IMR-90 (cell line): Measurements from ENCODE around the gene BOLL. TPM values are rescaled to one million over a fixed set of nuclear protein-coding genes. Genes with fewer than 3 reads are reported as not detected.

Experiments used
- ATAC-seq: fragments of 200-7000 bp; cut with Tn5 transposase; 2 replicates; pipeline ENCODE4 v1.9.1; 2020; ENCODE audit warnings: low read depth, mild to moderate bottlenecking, moderate library complexity
- BruUV-seq: library from RNA; stranded (reverse); fragments of 400-500 nt; replicated peaks from 2 replicates; lab custom pipeline; 2021; lab: Mats Ljungman, UMichigan
- CTCF ChIA-PET: fragments of 300-600 bp; formaldehyde crosslinking; extraction: SDS; loops from one replicate; lab custom pipeline; 2021; ENCODE audit warnings: antibody characterized with exemption; lab: Yijun Ruan, JAX
- POLR2A ChIA-PET: fragments of 300-600 bp; sonication (Branson Sonifier 250); formaldehyde crosslinking; loops from one replicate; lab custom pipeline; 2022; ENCODE audit warnings: antibody characterized with exemption; ENCODE audit not compliant: unreplicated experiment; lab: Charles Lee
- DNase-seq: peaks from one replicate; pipeline ENCODE4 v3.0.0; 2013
- H2AFZ ChIP-seq: replicated peaks from 2 replicates; pipeline ENCODE3; 2013; ENCODE audit warnings: low read length, mild to moderate bottlenecking; ENCODE audit not compliant: poor library complexity
- H2AK5ac ChIP-seq: 2 replicates; pipeline ENCODE4 v1.6.1; 2013; ENCODE audit warnings: low read depth, low read length, inconsistent platforms
- H2AK9ac ChIP-seq: replicated peaks from 2 replicates; pipeline ENCODE3; 2013; ENCODE audit warnings: mild to moderate bottlenecking, low read depth, low read length, moderate library complexity; ENCODE audit not compliant: poor library complexity
- H2BK120ac ChIP-seq: 2 replicates; pipeline ENCODE4 v1.6.1; 2013; ENCODE audit warnings: low read depth, low read length, inconsistent platforms
- H2BK15ac ChIP-seq: 3 replicates; pipeline ENCODE4 v1.6.1; 2013; ENCODE audit warnings: low read depth, low read length, inconsistent platforms
- H2BK20ac ChIP-seq: 2 replicates; pipeline ENCODE4 v1.6.1; 2013; ENCODE audit warnings: low read depth, mild to moderate bottlenecking, inconsistent platforms, low read length, moderate library complexity
- H2BK5ac ChIP-seq: 2 replicates; pipeline ENCODE4 v1.6.1; 2013; ENCODE audit warnings: mild to moderate bottlenecking, low read depth, low read length, inconsistent platforms; ENCODE audit not compliant: poor library complexity, severe bottlenecking
- H3K14ac ChIP-seq: replicated peaks from 2 replicates; pipeline ENCODE4 v1.6.1; 2013; ENCODE audit warnings: low read depth, low read length, inconsistent platforms
- H3K18ac ChIP-seq: 2 replicates; pipeline ENCODE4 v1.6.1; 2013; ENCODE audit warnings: low read depth, low read length, control low read depth
- H3K23ac ChIP-seq: 2 replicates; pipeline ENCODE4 v1.6.1; 2013; ENCODE audit warnings: low read depth, low read length, inconsistent platforms
- H3K27ac ChIP-seq: 2 replicates; pipeline ENCODE4 v1.5.1; 2013; ENCODE audit warnings: mild to moderate bottlenecking, control low read depth, low read length; ENCODE audit not compliant: insufficient read depth
- H3K27me3 ChIP-seq: 2 replicates; pipeline ENCODE4 v1.6.1; 2013; ENCODE audit warnings: low read length; ENCODE audit not compliant: control insufficient read depth, insufficient read depth
- H3K36me3 ChIP-seq: 2 replicates; pipeline ENCODE4 v1.6.1; 2013; ENCODE audit warnings: low read length, mixed read lengths; ENCODE audit not compliant: control insufficient read depth, insufficient read depth
- H3K4ac ChIP-seq: 2 replicates; pipeline ENCODE4 v1.6.1; 2013; ENCODE audit warnings: low read depth, low read length, inconsistent platforms
- H3K4me1 ChIP-seq: 2 replicates; pipeline ENCODE4 v1.6.1; 2013; ENCODE audit warnings: low read length, mixed read lengths; ENCODE audit not compliant: control insufficient read depth, insufficient read depth
- H3K4me2 ChIP-seq: 2 replicates; pipeline ENCODE4 v1.6.1; 2013; ENCODE audit warnings: low read depth, mild to moderate bottlenecking, control low read depth, low read length, moderate library complexity
- H3K4me3 ChIP-seq: 2 replicates; pipeline ENCODE4 v1.5.1; 2013; ENCODE audit warnings: low read depth, mild to moderate bottlenecking, control low read depth, low read length, moderate library complexity; ENCODE audit not compliant: insufficient read depth
- H3K56ac ChIP-seq: 2 replicates; pipeline ENCODE4 v1.6.1; 2013; ENCODE audit warnings: low read length, inconsistent platforms; ENCODE audit not compliant: insufficient read depth; ENCODE audit errors: extremely low read depth
- H3K79me1 ChIP-seq, 2 experiments: 2 replicates each; pipeline ENCODE4 v1.6.1; 2013; ENCODE audit warnings: low read length in 2 of 2, inconsistent platforms in 1 of 2, low read depth in 1 of 2
- H3K9ac ChIP-seq: 2 replicates; pipeline ENCODE4 v1.6.1; 2013; ENCODE audit warnings: low read depth, low read length, control low read depth
- H3K9me1 ChIP-seq: 2 replicates; pipeline ENCODE4 v1.6.1; 2013; ENCODE audit warnings: low read length, inconsistent platforms; ENCODE audit not compliant: insufficient read depth
- H3K9me3 ChIP-seq: 2 replicates; pipeline ENCODE4 v1.6.1; 2013; ENCODE audit warnings: low read length; ENCODE audit not compliant: control insufficient read depth, insufficient read depth
- H4K20me1 ChIP-seq: 2 replicates; pipeline ENCODE4 v1.6.1; 2013; ENCODE audit warnings: low read length, inconsistent platforms; ENCODE audit not compliant: insufficient read depth
- H4K5ac ChIP-seq: 2 replicates; pipeline ENCODE4 v1.6.1; 2013; ENCODE audit warnings: mild to moderate bottlenecking, low read depth, low read length, control low read depth
- H4K8ac ChIP-seq, 2 experiments: 2 replicates each; pipeline ENCODE4 v1.6.1; 2013; ENCODE audit warnings: low read depth in 2 of 2, low read length in 2 of 2, control low read depth in 1 of 2, inconsistent platforms in 1 of 2
- H4K91ac ChIP-seq: 2 replicates; pipeline ENCODE4 v1.6.1; 2013; ENCODE audit warnings: low read depth, low read length, inconsistent platforms; ENCODE audit not compliant: insufficient read depth
- CEBPB ChIP-seq: IDR thresholded peaks from 2 replicates; pipeline ENCODE4 v1.6.1; 2012; ENCODE audit warnings: low read depth, low read length, improper control_type of control experiment
- ELK1 ChIP-seq: fragments of 150-350 bp; IDR thresholded peaks from 2 replicates; pipeline ENCODE4 v1.6.1; 2016; ENCODE audit warnings: low read depth, mild to moderate bottlenecking, low read length, moderate library complexity, borderline replicate concordance
- MAFK ChIP-seq: IDR thresholded peaks from 2 replicates; pipeline ENCODE4 v1.6.1; 2012; ENCODE audit warnings: low read depth, low read length, improper control_type of control experiment
- MAZ ChIP-seq: IDR thresholded peaks from 2 replicates; pipeline ENCODE4 v1.6.1; 2012; ENCODE audit warnings: low read depth, mild to moderate bottlenecking, low read length, improper control_type of control experiment, moderate library complexity, borderline replicate concordance
- POLR2A ChIP-seq: IDR thresholded peaks from 2 replicates; pipeline ENCODE4 v1.6.1; 2012; ENCODE audit warnings: mild to moderate bottlenecking, low read depth, low read length
- RAD21 ChIP-seq: IDR thresholded peaks from 2 replicates; pipeline ENCODE4 v1.6.1; 2012; ENCODE audit warnings: low read length, improper control_type of control experiment
- SMC3 ChIP-seq: fragments of 150-350 bp; IDR thresholded peaks from 2 replicates; pipeline ENCODE4 v1.6.1; 2016; ENCODE audit warnings: low read depth, mild to moderate bottlenecking, antibody characterized with exemption, low read length, moderate library complexity
- WGBS, 2 experiments: methylation state at CpG; one replicate each; pipeline versions ENCODE4 v1.1.5 to v1.1.7; 2013; ENCODE audit warnings: missing lambda C conversion rate in 2 of 2; ENCODE audit not compliant: insufficient read length in 1 of 2; ENCODE audit errors: extremely low coverage in 2 of 2; 5-methylcytosine and 5-hydroxymethylcytosine counted together
- dilution Hi-C: fragments of 300-500 bp; cut with HindIII; formaldehyde crosslinking; loops from one replicate; pipeline ENCODE4 v1.14.3; 2018; ENCODE audit warnings: low sequenced_read_pairs; ENCODE audit not compliant: unreplicated experiment
- in situ Hi-C: fragments of 300-500 bp; cut with MboI; formaldehyde crosslinking; loops from 3 replicates; pipeline ENCODE4 v1.14.3; 2019; ENCODE audit warnings: low sequenced_read_pairs, inconsistent platforms, mixed read lengths
- intact Hi-C: fragments of 100-400 bp; cut with micrococcal nuclease; formaldehyde crosslinking; loops from 2 replicates; pipeline ENCODE4 v1.10.0; 2022
- polyA plus RNA-seq, 3 experiments: library from polyadenylated mRNA; depleted of rRNA; stranded (reverse); fragments of >200 nt; gene quantifications; 2 replicates each; pipeline ENCODE4 v1.2.3, GENCODE V29; 2012; ENCODE audit warnings: low replicate concordance in 1 of 3
- total RNA-seq: library from RNA; depleted of rRNA; stranded (reverse); fragments of >200 nt; gene quantifications from 2 replicates; pipeline ENCODE4 v1.2.3, GENCODE V29; 2012

BOLL gene
- total and polyA plus RNA-seq, 2 of the 4 experiments (the other 2 are of a cell fraction): not detected

- Histone ChIP-seq H3K4ac (no peak overlapping the region), H3K4me2 (no peak overlapping the region), H4K5ac (no peak overlapping the region), H3K79me1 (peaks cover 0 to 5% of the 10 kb centered on the region in 2 experiments; a peak in 2 of 4 replicates), H3K4me1 (no peaks in the 10 kb centered on the region), H3K27me3 (no peaks in the 10 kb centered on the region), H2AFZ (no peak overlapping the region), H3K14ac (no peak overlapping the region), H4K8ac (no peak overlapping the region), H3K9me3 (no peaks in the 10 kb centered on the region), H4K91ac (no peak overlapping the region), H2BK15ac (no peak overlapping the region), H2AK9ac (no peak overlapping the region), H2BK5ac (no peak overlapping the region), H3K27ac (no peak overlapping the region), H3K4me3 (no peak overlapping the region), H3K9ac (no peak overlapping the region), H3K36me3 (no peaks in the 10 kb centered on the region), H4K20me1 (no peaks in the 10 kb centered on the region), H3K9me1 (no peaks in the 10 kb centered on the region), H3K56ac (no peak overlapping the region), H2AK5ac (no peak overlapping the region), H2BK120ac (no peak overlapping the region), H2BK20ac (no peak overlapping the region), H3K23ac (no peak overlapping the region), H3K18ac (no peak overlapping the region)
- dilution Hi-C loops: no loop called here
- no TSS peak for BruUV-seq
- in situ Hi-C loops: no loop called here
- WGBS, 2 experiments: no CpG with 5 or more reads among the region's 2 CpGs
- ATAC-seq (no peak), DNase-seq (no peak)
- POLR2A ChIA-PET: no interaction called here
- CTCF ChIA-PET: no interaction called here
- intact Hi-C loops: no loop called here
- TF ChIP-seq CEBPB (peak; percentile 81), SMC3 (no peak), POLR2A (no peak), ELK1 (no peak), MAZ (no peak), MAFK (no peak), RAD21 (no peak)
These were observed 67.3 kb downstream of the BOLL start for GRCh38 chr2:197717863-197718262.
